ENCODE data around the gene MVK. TPM values are rescaled to one million over a fixed set of nuclear protein-coding genes. Genes with fewer than 3 reads are reported as not detected.

The MVK gene
- polyA plus RNA-seq, 1 donor (not counting 4 experiments of a cell fraction or from before 2014, with no cell fraction given) = 26.7 TPM

DNA sequence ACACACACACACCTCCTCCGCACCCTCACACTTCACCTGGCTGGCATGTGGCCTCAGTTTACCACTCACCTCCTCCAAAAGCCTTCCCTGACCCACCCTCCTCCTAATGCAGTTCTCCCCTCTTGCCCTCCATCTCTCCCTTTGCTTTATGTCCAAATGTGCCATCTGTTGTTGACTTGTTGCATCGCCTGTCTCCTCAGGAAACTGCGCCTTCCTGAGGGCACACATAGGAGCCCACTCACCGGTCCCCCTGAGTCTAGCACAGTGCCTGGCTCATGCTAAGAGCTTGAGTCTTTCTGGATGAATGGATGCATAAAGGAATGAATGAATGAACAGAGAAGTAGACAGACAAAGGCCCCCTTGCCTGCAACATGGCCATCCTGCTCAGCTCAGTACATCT, 34.0 kb downstream of the MVK start:
- no peaks in the 10 kb centered on the region for H3K79me2 ChIP-seq (ENCODE audit: control insufficient read depth, insufficient read depth, low read length)
- H3K4me3 ChIP-seq (ENCODE audit: control insufficient read depth in 2 of 3, extremely low read depth in 1 of 3, insufficient read depth in 2 of 3, low read depth in 1 of 3, low read length in 3 of 3) = no peak overlapping the region
- no peaks in the 10 kb centered on the region for H3K36me3 ChIP-seq (ENCODE audit: control insufficient read depth in 2 of 2, extremely low read depth in 1 of 2, insufficient read depth in 2 of 2, low read length in 2 of 2)
- FAIRE-seq (no peak), DNase-seq (ENCODE audit: low read depth, low spot score) (no peak)
- H3K9me3 ChIP-seq (ENCODE audit: control insufficient read depth, low read depth, low read length) = no peaks in the 10 kb centered on the region
- H4K20me1 ChIP-seq (ENCODE audit: control insufficient read depth, extremely low read depth, insufficient read depth, low read length) = no peaks in the 10 kb centered on the region
- H3K9ac ChIP-seq (ENCODE audit: control insufficient read depth, extremely low read depth, insufficient read depth, low read length) = no peak overlapping the region
- no peak overlapping the region for H2AFZ ChIP-seq (ENCODE audit: control insufficient read depth, low read length)
- dilution Hi-C loops (cut with MboI; ENCODE audit: extremely low pct_ligation_motif_present, low sequenced_read_pairs) = no loop called here
- TF ChIP-seq, protein P1, sequence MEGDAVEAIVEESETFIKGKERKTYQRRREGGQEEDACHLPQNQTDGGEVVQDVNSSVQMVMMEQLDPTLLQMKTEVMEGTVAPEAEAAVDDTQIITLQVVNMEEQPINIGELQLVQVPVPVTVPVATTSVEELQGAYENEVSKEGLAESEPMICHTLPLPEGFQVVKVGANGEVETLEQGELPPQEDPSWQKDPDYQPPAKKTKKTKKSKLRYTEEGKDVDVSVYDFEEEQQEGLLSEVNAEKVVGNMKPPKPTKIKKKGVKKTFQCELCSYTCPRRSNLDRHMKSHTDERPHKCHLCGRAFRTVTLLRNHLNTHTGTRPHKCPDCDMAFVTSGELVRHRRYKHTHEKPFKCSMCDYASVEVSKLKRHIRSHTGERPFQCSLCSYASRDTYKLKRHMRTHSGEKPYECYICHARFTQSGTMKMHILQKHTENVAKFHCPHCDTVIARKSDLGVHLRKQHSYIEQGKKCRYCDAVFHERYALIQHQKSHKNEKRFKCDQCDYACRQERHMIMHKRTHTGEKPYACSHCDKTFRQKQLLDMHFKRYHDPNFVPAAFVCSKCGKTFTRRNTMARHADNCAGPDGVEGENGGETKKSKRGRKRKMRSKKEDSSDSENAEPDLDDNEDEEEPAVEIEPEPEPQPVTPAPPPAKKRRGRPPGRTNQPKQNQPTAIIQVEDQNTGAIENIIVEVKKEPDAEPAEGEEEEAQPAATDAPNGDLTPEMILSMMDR (optimal IDR thresholded peaks at IDR 0.05 in 1 of 3, IDR thresholded peaks at IDR 0.05 in 1 of 3, conservative IDR thresholded peaks at IDR 0.05 in 1 of 3; ENCODE audit: extremely low read depth in 1 of 3, insufficient read depth in 2 of 3, low read length in 3 of 3) = no peak
- TF ChIP-seq EZH2 (IDR thresholded peaks at IDR 0.05; ENCODE audit: low read length) = no peak
- no peak overlapping the region for H3K27ac ChIP-seq (ENCODE audit: control insufficient read depth, insufficient read depth, low read length)
- peaks cover 12% of the 10 kb centered on the region for H3K27me3 ChIP-seq (ENCODE audit: control insufficient read depth, extremely low read depth, insufficient read depth, low read length)
- H3K4me1 ChIP-seq (ENCODE audit: control insufficient read depth, extremely low read depth, insufficient read depth, low read length) = no peaks in the 10 kb centered on the region
- H3K4me2 ChIP-seq (ENCODE audit: control insufficient read depth, extremely low read depth, insufficient read depth, low read depth, low read length) = no peak overlapping the region
- no peaks in the 10 kb centered on the region for H3K9me1 ChIP-seq (ENCODE audit: control insufficient read depth, extremely low read depth, insufficient read depth, low read length)

DNA sequence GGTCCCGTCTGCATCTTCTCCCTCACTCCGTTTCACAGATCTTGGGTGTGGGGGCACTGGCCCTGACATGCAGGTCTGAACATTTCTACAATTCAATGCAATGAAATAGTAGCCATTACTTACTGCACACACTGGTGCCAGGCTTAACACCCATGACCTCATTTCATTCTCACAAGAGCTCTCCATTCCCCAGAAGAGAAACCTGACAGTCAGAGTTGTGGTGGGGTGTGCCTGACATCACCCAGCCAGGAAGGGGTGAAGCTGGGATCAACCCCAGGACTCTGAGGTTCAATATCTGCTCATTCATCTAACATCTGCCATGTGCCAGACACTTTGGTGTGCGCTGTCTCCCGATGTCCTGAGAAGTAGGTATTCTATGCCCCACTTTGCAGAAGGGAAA, 34.7 kb downstream of the MVK start:
- FAIRE-seq = no peak

More for the DNA sequence above, 34.7 kb downstream of the MVK start:
- H3K4me3 ChIP-seq (ENCODE audit: control insufficient read depth in 2 of 3, extremely low read depth in 1 of 3, insufficient read depth in 2 of 3, low read depth in 1 of 3, low read length in 3 of 3) = no peak overlapping the region
- H3K9ac ChIP-seq (ENCODE audit: control insufficient read depth, extremely low read depth, insufficient read depth, low read length) = no peak overlapping the region
- H3K4me1 ChIP-seq (ENCODE audit: control insufficient read depth, extremely low read depth, insufficient read depth, low read length) = no peaks in the 10 kb centered on the region
- peaks cover 12% of the 10 kb centered on the region for H3K27me3 ChIP-seq (ENCODE audit: control insufficient read depth, extremely low read depth, insufficient read depth, low read length)
- TF ChIP-seq EZH2 (IDR thresholded peaks at IDR 0.05; ENCODE audit: low read length) = no peak
- TF ChIP-seq, protein P1 (optimal IDR thresholded peaks at IDR 0.05 in 1 of 3, IDR thresholded peaks at IDR 0.05 in 1 of 3, conservative IDR thresholded peaks at IDR 0.05 in 1 of 3; ENCODE audit: extremely low read depth in 1 of 3, insufficient read depth in 2 of 3, low read length in 3 of 3) = no peak
- H3K79me2 ChIP-seq (ENCODE audit: control insufficient read depth, insufficient read depth, low read length) = no peaks in the 10 kb centered on the region
- no peak overlapping the region for H3K4me2 ChIP-seq (ENCODE audit: control insufficient read depth, extremely low read depth, insufficient read depth, low read depth, low read length)
- no peak overlapping the region for H2AFZ ChIP-seq (ENCODE audit: control insufficient read depth, low read length)
- H3K9me1 ChIP-seq (ENCODE audit: control insufficient read depth, extremely low read depth, insufficient read depth, low read length) = no peaks in the 10 kb centered on the region
- DNase-seq (ENCODE audit: low read depth, low spot score) = no peak
- no peaks in the 10 kb centered on the region for H3K36me3 ChIP-seq (ENCODE audit: control insufficient read depth in 2 of 2, extremely low read depth in 1 of 2, insufficient read depth in 2 of 2, low read length in 2 of 2)
- dilution Hi-C loops (cut with MboI; ENCODE audit: extremely low pct_ligation_motif_present, low sequenced_read_pairs) = no loop called here
- H3K9me3 ChIP-seq (ENCODE audit: control insufficient read depth, low read depth, low read length) = no peaks in the 10 kb centered on the region
- no peak overlapping the region for H3K27ac ChIP-seq (ENCODE audit: control insufficient read depth, insufficient read depth, low read length)
- H4K20me1 ChIP-seq (ENCODE audit: control insufficient read depth, extremely low read depth, insufficient read depth, low read length) = no peaks in the 10 kb centered on the region
